HG02798 (cell line): ENCODE measurements around the gene PVALEF.

ENCODE experiments used
- ATAC-seq: cut with Tn5 transposase; IDR thresholded peaks from one replicate; pipeline ENCODE4 v1.9.1; 2021; ENCODE audit warnings: mild to moderate bottlenecking; ENCODE audit not compliant: unreplicated experiment, poor library complexity

The PVALEF gene

GRCh38 chr17:81159611-81160265, 5.6 kb upstream of the PVALEF start:
- ATAC-seq, result no peak

GRCh38 chr17:81160306-81160705, 5.0 kb upstream of the PVALEF start:
- no peak for ATAC-seq

- ATAC-seq, result no peak
Measured at GRCh38 chr17:81160747-81161453, 4.4 kb upstream of the PVALEF start.

GRCh38 chr17:81161536-81161935, 3.8 kb upstream of the PVALEF start:
- ATAC-seq, result no peak

GRCh38 chr17:81161972-81162371, 3.3 kb upstream of the PVALEF start:
- no peak for ATAC-seq

GRCh38 chr17:81162491-81162890, 2.8 kb upstream of the PVALEF start:
- ATAC-seq, result no peak

- no peak for ATAC-seq
Measured at GRCh38 chr17:81163051-81163695, 2.1 kb upstream of the PVALEF start.

GRCh38 chr17:81163703-81164370, 1.5 kb upstream of the PVALEF start:
- ATAC-seq, result no peak

GRCh38 chr17:81164371-81165245, 699 bp upstream of the PVALEF start:
- no peak for ATAC-seq

- ATAC-seq, result no peak
Measured at GRCh38 chr17:81166033-81166492, 756 bp downstream of the PVALEF start, which contains the start of gene AATK. TSS of gene AATK (minus strand) at chr17:81166221. CDS start at chr17:81165992, 229 bp downstream.

- ATAC-seq, result no peak
Measured at GRCh38 chr17:81167194-81167524, 1.9 kb downstream of the PVALEF start.

- ATAC-seq, result no peak
Measured at GRCh38 chr17:81167638-81168037, 2.3 kb downstream of the PVALEF start.

- no peak for ATAC-seq
Measured at GRCh38 chr17:81169870-81170309, 4.6 kb downstream of the PVALEF start.

GRCh38 chr17:81170727-81171494, 5.6 kb downstream of the PVALEF start:
- no peak for ATAC-seq

GRCh38 chr17:81171941-81172340, 6.6 kb downstream of the PVALEF start:
- ATAC-seq, result no peak

- no peak for ATAC-seq
Measured at GRCh38 chr17:81173052-81173761, 7.9 kb downstream of the PVALEF start.

- no peak for ATAC-seq
Measured at GRCh38 chr17:81173762-81174155, 8.5 kb downstream of the PVALEF start.

GRCh38 chr17:81176666-81177065, 11.4 kb downstream of the PVALEF start:
- ATAC-seq, result no peak
